ENCODE results near the gene CCRL2. TPM values are rescaled to one million over a fixed set of nuclear protein-coding genes. Genes with fewer than 3 reads are reported as not detected.

Gene CCRL2
- total and polyA plus RNA-seq, 2 of the 8 experiments (the other 6 are each of a cell fraction or from before 2014, with no cell fraction given): not detected

GRCh38 chr3:46447228-46447985, 40.3 kb downstream of the CCRL2 start:
- Histone ChIP-seq H3K4me1 (replicated peaks in 1 of 4; ENCODE audit: control insufficient read depth in 3 of 4, insufficient read depth in 4 of 4, low read length in 3 of 4) (no peaks in the 10 kb centered on the region), H2BK15ac (ENCODE audit: low read length) (no peak overlapping the region), H2BK12ac (ENCODE audit: low read depth, low read length) (no peak overlapping the region), H2BK5ac (ENCODE audit: low read depth, low read length) (no peak overlapping the region), H2BK20ac (ENCODE audit: low read length) (no peak overlapping the region), H3K9ac (replicated peaks in 1 of 4; ENCODE audit: extremely low read depth in 1 of 4, low read depth in 3 of 4, low read length in 3 of 4) (no peak overlapping the region), H3K23ac (ENCODE audit: insufficient read length) (no peak overlapping the region), H3K18ac (ENCODE audit: extremely low read depth, low read length) (no peak overlapping the region), H3K79me2 (ENCODE audit: control insufficient read depth in 1 of 2, insufficient read depth in 2 of 2, low read length in 2 of 2) (no peaks in the 10 kb centered on the region), H3K14ac (ENCODE audit: insufficient read length) (no peak overlapping the region), H3K27ac (ENCODE audit: low read depth, low read length) (no peak overlapping the region), H3K4me2 (ENCODE audit: insufficient read depth in 1 of 2, low read depth in 2 of 2, low read length in 2 of 2) (no peak overlapping the region), H3K9me3 (ENCODE audit: insufficient read depth in 2 of 2, low read depth in 1 of 2, low read length in 1 of 2) (no peaks in the 10 kb centered on the region), H2BK120ac (replicated peaks; ENCODE audit: low read depth, low read length) (no peak overlapping the region), H3K27me3 (replicated peaks in 1 of 4; ENCODE audit: control insufficient read depth in 3 of 4, extremely low read depth in 1 of 4, insufficient read depth in 3 of 4, low read length in 3 of 4) (no peaks in the 10 kb centered on the region), H3K56ac (replicated peaks; ENCODE audit: insufficient read length, low read depth, low read length) (no peak overlapping the region), H2AFZ (ENCODE audit: low read length) (no peak overlapping the region), H4K8ac (ENCODE audit: extremely low read depth, insufficient read depth, low read length) (no peak overlapping the region), H2AK5ac (ENCODE audit: low read depth, low read length) (no peak overlapping the region), H4K5ac (ENCODE audit: insufficient read length, low read depth, low read length) (no peak overlapping the region), H4K20me1 (replicated peaks in 1 of 2; ENCODE audit: control insufficient read depth in 1 of 2, insufficient read depth in 2 of 2, low read length in 2 of 2) (no peaks in the 10 kb centered on the region), H4K91ac (replicated peaks; ENCODE audit: insufficient read length, low read length) (no peak overlapping the region), H3K23me2 (ENCODE audit: low read depth, low read length) (no peaks in the 10 kb centered on the region), H3K4ac (replicated peaks; ENCODE audit: insufficient read length, low read depth, low read length) (no peak overlapping the region), H3K36me3 (ENCODE audit: control insufficient read depth in 2 of 4, insufficient read depth in 4 of 4, low read length in 3 of 4) (no peaks in the 10 kb centered on the region), H3K79me1 (ENCODE audit: low read depth, low read length) (no peaks in the 10 kb centered on the region), H3K4me3 (ENCODE audit: extremely low read depth in 1 of 4, insufficient read depth in 2 of 4, low read depth in 3 of 4, low read length in 4 of 4) (no peak overlapping the region)
- 83% methylated on average over 5 of the region's 5 CpGs; no CpG with 5 or more reads in 1 of the 2 experiments for WGBS, 2 experiments (ENCODE audit: extremely low coverage in 1 of 2, insufficient coverage in 1 of 2, insufficient read length in 1 of 2, insufficient replicate concordance in 2 of 2, low coverage in 1 of 2, low lambda C conversion rate in 2 of 2, missing lambda C conversion rate in 1 of 2)
- CTCF ChIA-PET (ENCODE audit: partially characterized antibody): interaction anchor here (0.6 to 5.0 kb wide), 5 partner anchors 8 to 240 kb away, joined by 3 to 27 read pairs (median 5); no protein-coding TSS in a partner anchor
- no peak for DNase-seq (ENCODE audit: low read depth in 1 of 2, low spot score in 2 of 2)
- POLR2A ChIA-PET (ENCODE audit: partially characterized antibody): no interaction called here
- no peak for FAIRE-seq
- TF ChIP-seq BRCA1 (IDR thresholded peaks at IDR 0.05; ENCODE audit: low read depth, low read length) (no peak), SP4 (IDR thresholded peaks at IDR 0.05; ENCODE audit: low read length) (no peak), BCL11A (IDR thresholded peaks at IDR 0.05; ENCODE audit: low read depth in 2 of 2, low read length in 2 of 2) (no peak), EZH2 (IDR thresholded peaks at IDR 0.05; ENCODE audit: low read depth, low read length, severe bottlenecking) (no peak), RBBP5 (IDR thresholded peaks at IDR 0.05; ENCODE audit: borderline replicate concordance, low read depth, low read length) (no peak), SAP30 (IDR thresholded peaks at IDR 0.05; ENCODE audit: insufficient read depth, insufficient replicate concordance, low read length) (no peak), EGR1 (IDR thresholded peaks at IDR 0.05; ENCODE audit: borderline replicate concordance, low read depth, low read length) (no peak), POU5F1 (IDR thresholded peaks at IDR 0.05; ENCODE audit: low read depth, low read length) (no peak), CTCF (IDR thresholded peaks at IDR 0.05; ENCODE audit: control extremely low read depth in 1 of 3, insufficient read depth in 1 of 3, low read depth in 1 of 3, low read length in 3 of 3) (no peak), TAF1 (IDR thresholded peaks at IDR 0.05; ENCODE audit: low read depth, low read length) (no peak)

Data from H1 (cell line).